Panc1 (cell line): Measurements from ENCODE around the gene SLX4IP.

Experiments
- POLR2AphosphoS5 ChIP-seq: IDR thresholded peaks from 2 replicates; pipeline ENCODE4 v1.6.1; 2012; ENCODE audit warnings: mild to moderate bottlenecking, low read depth, low read length, moderate library complexity
- TF ChIP-seq, protein P1 (sequence below): fragments of 450-650 bp; IDR thresholded peaks from 2 replicates; pipeline ENCODE4 v1.5.1; 2017; ENCODE audit warnings: mild to moderate bottlenecking

GRCh38 chr20:10448270-10449156, 13.4 kb downstream of the SLX4IP start:
- TF ChIP-seq, protein P1, sequence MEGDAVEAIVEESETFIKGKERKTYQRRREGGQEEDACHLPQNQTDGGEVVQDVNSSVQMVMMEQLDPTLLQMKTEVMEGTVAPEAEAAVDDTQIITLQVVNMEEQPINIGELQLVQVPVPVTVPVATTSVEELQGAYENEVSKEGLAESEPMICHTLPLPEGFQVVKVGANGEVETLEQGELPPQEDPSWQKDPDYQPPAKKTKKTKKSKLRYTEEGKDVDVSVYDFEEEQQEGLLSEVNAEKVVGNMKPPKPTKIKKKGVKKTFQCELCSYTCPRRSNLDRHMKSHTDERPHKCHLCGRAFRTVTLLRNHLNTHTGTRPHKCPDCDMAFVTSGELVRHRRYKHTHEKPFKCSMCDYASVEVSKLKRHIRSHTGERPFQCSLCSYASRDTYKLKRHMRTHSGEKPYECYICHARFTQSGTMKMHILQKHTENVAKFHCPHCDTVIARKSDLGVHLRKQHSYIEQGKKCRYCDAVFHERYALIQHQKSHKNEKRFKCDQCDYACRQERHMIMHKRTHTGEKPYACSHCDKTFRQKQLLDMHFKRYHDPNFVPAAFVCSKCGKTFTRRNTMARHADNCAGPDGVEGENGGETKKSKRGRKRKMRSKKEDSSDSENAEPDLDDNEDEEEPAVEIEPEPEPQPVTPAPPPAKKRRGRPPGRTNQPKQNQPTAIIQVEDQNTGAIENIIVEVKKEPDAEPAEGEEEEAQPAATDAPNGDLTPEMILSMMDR, result no peak
- no peak for TF ChIP-seq POLR2AphosphoS5
